ENCODE results near the gene THSD4. TPM values are rescaled to one million over a fixed set of nuclear protein-coding genes. Genes with fewer than 3 reads are reported as not detected.

The THSD4 gene
- total RNA-seq, 2 experiments from 2014 or later, result not detected

DNA sequence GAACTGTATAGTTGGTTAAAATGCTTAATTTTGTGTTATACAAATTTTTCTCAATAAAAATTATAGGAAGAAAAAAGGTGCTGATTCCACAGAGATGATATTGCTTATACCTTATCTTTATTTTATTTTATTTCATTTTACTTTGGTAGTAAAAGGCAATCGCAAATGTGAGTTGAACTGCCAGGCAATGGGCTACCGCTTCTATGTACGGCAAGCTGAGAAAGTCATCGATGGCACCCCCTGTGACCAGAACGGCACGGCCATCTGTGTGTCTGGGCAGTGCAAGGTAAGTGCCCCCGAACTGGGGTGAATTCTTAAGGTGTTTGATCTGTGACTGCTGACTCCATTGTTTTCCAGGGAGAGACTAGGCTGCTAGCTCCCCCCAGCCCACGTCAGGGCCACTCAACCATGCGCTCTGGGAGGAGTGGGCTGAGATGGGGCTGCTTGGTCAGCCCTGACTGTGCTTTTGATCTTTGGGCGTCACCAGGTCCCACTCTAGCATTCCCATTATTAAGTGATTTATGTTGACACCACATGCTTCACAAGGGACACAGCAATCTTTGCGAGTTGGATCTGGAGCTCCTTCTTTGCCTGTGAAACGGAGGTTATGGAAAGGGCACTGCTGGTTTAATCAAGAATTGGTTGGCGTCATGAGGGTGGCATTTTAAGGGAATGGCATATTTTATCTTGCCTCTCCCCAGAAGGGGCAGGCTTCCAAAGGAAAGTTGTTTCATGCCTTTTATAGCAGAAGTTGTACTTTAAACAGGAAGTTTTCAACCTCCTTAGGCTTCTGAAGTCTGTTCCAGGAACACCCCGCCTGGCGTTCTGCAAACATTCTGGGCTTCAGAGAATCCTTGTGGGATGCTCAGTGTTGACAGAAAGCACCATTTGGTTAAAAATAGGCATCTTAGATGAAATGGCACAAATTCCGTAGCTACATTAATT lies 296.5 kb downstream of the THSD4 start:
- ATAC-seq (no peak), DNase-seq (no peak)
- no peak overlapping the region for H3K27ac Mint-ChIP-seq
- no peaks in the 10 kb centered on the region for H3K36me3 Mint-ChIP-seq (ENCODE audit: low read depth)
- H3K9me3 Mint-ChIP-seq, result no peaks in the 10 kb centered on the region
- ChIA-PET CTCF (interaction anchor here (1.6 kb wide), 1 partner anchor 29 kb away, joined by 4 read pairs; no protein-coding TSS in a partner anchor), POLR2A (no interaction called here)
- intact Hi-C loops (cut with micrococcal nuclease), result no loop called here
- H3K4me3 Mint-ChIP-seq, result no peak overlapping the region
- TF ChIP-seq CTCF (IDR thresholded peaks at IDR 0.05), result no peak
- no peaks in the 10 kb centered on the region for H3K4me1 Mint-ChIP-seq (ENCODE audit: low read depth)
- H3K27me3 Mint-ChIP-seq, result peaks cover 9% of the 10 kb centered on the region

- POLR2A ChIA-PET, result no interaction called here
- no peak for TF ChIP-seq CTCF (IDR thresholded peaks at IDR 0.05)
- H3K9me3 Mint-ChIP-seq, result no peaks in the 10 kb centered on the region
These were observed 298.1 kb downstream of the THSD4 start for GRCh38 chr15:71413419-71413818.

DNA sequence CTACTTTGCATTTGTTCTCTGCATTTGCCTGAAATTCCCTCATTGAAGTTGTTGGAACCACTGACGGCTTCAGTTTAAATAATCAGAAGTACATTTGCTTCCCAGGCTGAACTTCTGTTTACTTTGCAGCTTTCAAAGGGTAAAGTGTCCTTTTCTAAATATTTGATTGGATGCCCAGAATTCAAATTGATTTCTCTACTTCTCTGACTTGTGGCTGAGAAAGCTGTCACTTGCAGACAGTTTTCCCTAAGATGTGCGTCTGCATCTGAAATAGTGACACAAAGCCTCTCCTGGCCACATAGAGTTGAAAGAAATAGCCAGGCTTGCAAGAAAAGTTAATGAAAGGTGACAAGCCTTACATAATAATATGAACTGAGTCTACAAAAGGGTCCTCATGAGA lies 299.6 kb downstream of the THSD4 start:
- no peak overlapping the region for H3K27ac Mint-ChIP-seq
- no peak overlapping the region for H3K4me3 Mint-ChIP-seq
- ChIA-PET CTCF (no interaction called here), POLR2A (interaction anchor here (0.6 kb wide), 1 partner anchor 361 kb away, joined by 3 read pairs; no protein-coding TSS in a partner anchor)
- DNase-seq (no peak), ATAC-seq (no peak)
- peaks cover 10% of the 10 kb centered on the region for H3K27me3 Mint-ChIP-seq
- no peak for TF ChIP-seq CTCF (IDR thresholded peaks at IDR 0.05)
- no peaks in the 10 kb centered on the region for H3K9me3 Mint-ChIP-seq
- no peaks in the 10 kb centered on the region for H3K36me3 Mint-ChIP-seq (ENCODE audit: low read depth)
- no peaks in the 10 kb centered on the region for H3K4me1 Mint-ChIP-seq (ENCODE audit: low read depth)
- intact Hi-C loops (cut with micrococcal nuclease), result no loop called here

More at GRCh38 chr15:71413419-71413818, 298.1 kb downstream of the THSD4 start:
- Mint-ChIP-seq H3K4me3 (no peak overlapping the region), H3K27ac (no peak overlapping the region), H3K36me3 (ENCODE audit: low read depth) (no peaks in the 10 kb centered on the region), H3K27me3 (peaks cover 10% of the 10 kb centered on the region), H3K4me1 (ENCODE audit: low read depth) (no peaks in the 10 kb centered on the region)
- DNase-seq (no peak), ATAC-seq (no peak)
- intact Hi-C loops (cut with micrococcal nuclease), result no loop called here
- CTCF ChIA-PET, result no interaction called here

DNA sequence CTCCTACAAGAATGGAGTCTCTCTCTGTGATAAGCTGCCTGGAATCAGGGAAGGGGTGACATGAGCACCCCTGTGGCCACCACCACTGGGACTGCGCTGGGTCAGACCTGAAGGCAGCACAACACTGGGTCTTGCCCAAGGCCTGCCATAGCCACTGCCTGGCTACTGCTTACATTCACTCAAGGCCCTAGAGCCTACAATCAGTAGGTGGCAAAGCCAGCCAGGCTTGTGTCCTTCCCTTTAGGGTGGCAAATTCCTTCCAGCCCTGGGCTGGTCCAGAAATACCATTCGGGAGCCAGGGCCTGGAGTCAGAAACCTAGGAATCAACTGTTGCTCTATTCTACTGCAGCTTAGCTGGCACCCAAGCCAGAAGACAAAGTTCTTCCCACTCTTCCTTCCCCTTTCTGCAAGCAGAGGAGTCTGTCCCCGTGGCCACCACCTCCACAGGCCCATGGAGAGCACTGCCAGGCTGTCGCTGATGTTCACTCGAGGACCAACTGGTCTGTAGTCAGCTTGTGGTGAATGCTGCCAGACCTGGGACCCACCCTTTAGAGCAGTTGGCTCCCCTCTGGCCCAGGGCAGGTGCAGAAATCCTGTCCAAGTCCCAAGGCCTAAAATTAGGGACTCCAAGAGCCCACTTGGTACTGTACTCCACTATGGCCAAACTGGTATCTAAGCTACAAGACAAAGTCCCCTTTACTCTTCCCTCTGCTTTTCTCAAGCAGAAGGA lies 307.4 kb downstream of the THSD4 start:
- no peak for TF ChIP-seq CTCF (IDR thresholded peaks at IDR 0.05)
- DNase-seq (no peak), ATAC-seq (no peak)
- ChIA-PET CTCF (no interaction called here), POLR2A (no interaction called here)
- intact Hi-C loops (cut with micrococcal nuclease), result no loop called here
- no peak overlapping the region for H3K27ac Mint-ChIP-seq
- H3K4me1 Mint-ChIP-seq (ENCODE audit: low read depth), result no peaks in the 10 kb centered on the region
- no peak overlapping the region for H3K4me3 Mint-ChIP-seq
- no peaks in the 10 kb centered on the region for H3K36me3 Mint-ChIP-seq (ENCODE audit: low read depth)
- H3K27me3 Mint-ChIP-seq, result peaks cover 5% of the 10 kb centered on the region
- H3K9me3 Mint-ChIP-seq, result no peaks in the 10 kb centered on the region

DNA sequence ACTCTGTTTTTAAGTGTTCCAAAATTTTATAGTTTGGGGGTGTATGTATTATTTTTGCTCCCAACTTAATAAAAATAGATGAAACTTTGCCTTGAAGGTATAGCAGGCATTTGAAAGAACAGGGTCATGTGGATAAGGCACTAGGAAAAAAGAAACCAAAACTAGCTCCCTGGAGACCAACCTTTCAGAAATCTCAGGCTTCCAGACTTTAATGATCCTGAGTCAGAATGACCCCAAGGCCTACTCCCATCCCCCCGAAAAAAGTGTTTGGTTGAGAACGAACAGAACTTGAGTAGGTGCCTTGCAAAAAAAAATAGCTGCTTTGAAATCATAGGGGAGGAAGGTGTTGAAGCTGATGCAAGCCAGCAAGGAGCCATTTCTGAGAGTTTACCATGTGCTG lies 309.5 kb downstream of the THSD4 start:
- CTCF ChIA-PET, result no interaction called here
- no peak for ATAC-seq
- TF ChIP-seq CTCF (IDR thresholded peaks at IDR 0.05), result no peak
- Mint-ChIP-seq H3K27ac (no peak overlapping the region), H3K9me3 (no peaks in the 10 kb centered on the region), H3K36me3 (ENCODE audit: low read depth) (no peaks in the 10 kb centered on the region), H3K4me3 (no peak overlapping the region), H3K4me1 (ENCODE audit: low read depth) (no peaks in the 10 kb centered on the region), H3K27me3 (peaks cover 5% of the 10 kb centered on the region)
- POLR2A ChIA-PET, result no interaction called here
- no peak for DNase-seq
- intact Hi-C loops (cut with micrococcal nuclease), result no loop called here

All from activated CD8-positive, alpha-beta T cell treated with anti-CD3 and anti-CD28 coated beads for 36 hours (primary cell).